Measurements from ENCODE around the gene PADI6. TPM values are rescaled to one million over a fixed set of nuclear protein-coding genes. Genes with fewer than 3 reads are reported as not detected.

Gene PADI6
- not detected for polyA plus RNA-seq
- long read RNA-seq, donor 1 = 0 reads
- long read RNA-seq, donor 2 = 0 reads
- long read RNA-seq, donor 3 = 0 reads
- long read RNA-seq, donor 4 = 0 reads
- long read RNA-seq, donor 5 = 0 reads
- long read RNA-seq, donor 6 = 0 reads
- long read RNA-seq, donor 7 = 0 reads
- long read RNA-seq, donor 8 = 0 reads
- long read RNA-seq, donor 9 = 0 reads
- long read RNA-seq, donor 10 = 0 reads
- long read RNA-seq, donor 11 = 0 reads

- H3K4me1 ChIP-seq (ENCODE audit: control insufficient read depth, insufficient read depth, low read length) = no peaks in the 10 kb centered on the region
- H3K27ac ChIP-seq (ENCODE audit: low read length) = no peak within 1 kb of the TSS
- no peak for DNase-seq
- WGBS (ENCODE audit: insufficient coverage, low lambda C conversion rate) = no CpG with 5 or more reads among the region's 7 CpGs
- no peaks in the 10 kb centered on the region for H3K36me3 ChIP-seq (ENCODE audit: control insufficient read depth, insufficient read depth, low read length)
- no peaks in the 10 kb centered on the region for H3K27me3 ChIP-seq (ENCODE audit: control insufficient read depth, insufficient read depth, low read length)
- H3K9me3 ChIP-seq (ENCODE audit: control insufficient read depth, low read depth, low read length) = no peaks in the 10 kb centered on the region
- no peak within 1 kb of the TSS for H3K4me3 ChIP-seq (ENCODE audit: low read length)
Observed at GRCh38 chr1:17371896-17372295, at the start of gene PADI6. Gene PADI6 (plus strand): TSS chr1:17372196. CDS start chr1:17372246, 50 bp downstream.

GRCh38 chr1:17328855-17329254, 43.1 kb upstream of the PADI6 start:
- H3K27ac ChIP-seq (ENCODE audit: low read length) = no peak overlapping the region
- H3K36me3 ChIP-seq (ENCODE audit: control insufficient read depth, insufficient read depth, low read length) = no peaks in the 10 kb centered on the region
- H3K27me3 ChIP-seq (ENCODE audit: control insufficient read depth, insufficient read depth, low read length) = no peaks in the 10 kb centered on the region
- H3K4me3 ChIP-seq (ENCODE audit: low read length) = no peak overlapping the region
- WGBS (ENCODE audit: insufficient coverage, low lambda C conversion rate) = 100% methylated on average over 3 of the region's 5 CpGs
- DNase-seq = no peak
- H3K4me1 ChIP-seq (ENCODE audit: control insufficient read depth, insufficient read depth, low read length) = no peaks in the 10 kb centered on the region
- peaks cover 2% of the 10 kb centered on the region for H3K9me3 ChIP-seq (ENCODE audit: control insufficient read depth, low read depth, low read length)

- WGBS (ENCODE audit: insufficient coverage, low lambda C conversion rate) = 60% methylated on average over 1 of the region's 4 CpGs
- H3K27ac ChIP-seq (ENCODE audit: low read length) = no peak overlapping the region
- no peak for DNase-seq
- H3K27me3 ChIP-seq (ENCODE audit: control insufficient read depth, insufficient read depth, low read length) = no peaks in the 10 kb centered on the region
- H3K4me3 ChIP-seq (ENCODE audit: low read length) = no peak overlapping the region
- no peaks in the 10 kb centered on the region for H3K4me1 ChIP-seq (ENCODE audit: control insufficient read depth, insufficient read depth, low read length)
- H3K9me3 ChIP-seq (ENCODE audit: control insufficient read depth, low read depth, low read length) = peaks cover 2% of the 10 kb centered on the region
- no peaks in the 10 kb centered on the region for H3K36me3 ChIP-seq (ENCODE audit: control insufficient read depth, insufficient read depth, low read length)
Observed at GRCh38 chr1:17329610-17330009, 42.4 kb upstream of the PADI6 start.

- Histone ChIP-seq H3K27me3 (ENCODE audit: control insufficient read depth, insufficient read depth, low read length) (no peaks in the 10 kb centered on the region), H3K36me3 (ENCODE audit: control insufficient read depth, insufficient read depth, low read length) (no peaks in the 10 kb centered on the region), H3K27ac (ENCODE audit: low read length) (no peak overlapping the region), H3K9me3 (ENCODE audit: control insufficient read depth, low read depth, low read length) (peaks cover 2% of the 10 kb centered on the region), H3K4me3 (ENCODE audit: low read length) (no peak overlapping the region), H3K4me1 (ENCODE audit: control insufficient read depth, insufficient read depth, low read length) (no peaks in the 10 kb centered on the region)
- WGBS (ENCODE audit: insufficient coverage, low lambda C conversion rate) = no CpG with 5 or more reads among the region's 7 CpGs
- no peak for DNase-seq
Observed at GRCh38 chr1:17330856-17331255, 41.1 kb upstream of the PADI6 start.

GRCh38 chr1:17333081-17333480, 38.9 kb upstream of the PADI6 start:
- Histone ChIP-seq H3K27ac (ENCODE audit: low read length) (no peak overlapping the region), H3K9me3 (ENCODE audit: control insufficient read depth, low read depth, low read length) (peaks cover 2% of the 10 kb centered on the region), H3K36me3 (ENCODE audit: control insufficient read depth, insufficient read depth, low read length) (no peaks in the 10 kb centered on the region), H3K4me1 (ENCODE audit: control insufficient read depth, insufficient read depth, low read length) (no peaks in the 10 kb centered on the region), H3K4me3 (ENCODE audit: low read length) (no peak overlapping the region), H3K27me3 (ENCODE audit: control insufficient read depth, insufficient read depth, low read length) (no peaks in the 10 kb centered on the region)
- DNase-seq = no peak
- WGBS (ENCODE audit: insufficient coverage, low lambda C conversion rate) = no CpG with 5 or more reads among the region's 8 CpGs

GRCh38 chr1:17335821-17336710, 35.9 kb upstream of the PADI6 start:
- H3K27me3 ChIP-seq (ENCODE audit: control insufficient read depth, insufficient read depth, low read length) = no peaks in the 10 kb centered on the region
- WGBS (ENCODE audit: insufficient coverage, low lambda C conversion rate) = no CpG with 5 or more reads among the region's 20 CpGs

GRCh38 chr1:17338706-17339493, 33.1 kb upstream of the PADI6 start:
- WGBS (ENCODE audit: insufficient coverage, low lambda C conversion rate) = no CpG with 5 or more reads among the region's 15 CpGs
- DNase-seq = no peak
- no peak overlapping the region for H3K27ac ChIP-seq (ENCODE audit: low read length)
- H3K27me3 ChIP-seq (ENCODE audit: control insufficient read depth, insufficient read depth, low read length) = no peaks in the 10 kb centered on the region
- no peaks in the 10 kb centered on the region for H3K36me3 ChIP-seq (ENCODE audit: control insufficient read depth, insufficient read depth, low read length)
- H3K9me3 ChIP-seq (ENCODE audit: control insufficient read depth, low read depth, low read length) = no peaks in the 10 kb centered on the region
- H3K4me1 ChIP-seq (ENCODE audit: control insufficient read depth, insufficient read depth, low read length) = no peaks in the 10 kb centered on the region
- H3K4me3 ChIP-seq (ENCODE audit: low read length) = no peak overlapping the region

More at GRCh38 chr1:17335821-17336710, 35.9 kb upstream of the PADI6 start:
- H3K4me1 ChIP-seq (ENCODE audit: control insufficient read depth, insufficient read depth, low read length) = no peaks in the 10 kb centered on the region
- no peaks in the 10 kb centered on the region for H3K36me3 ChIP-seq (ENCODE audit: control insufficient read depth, insufficient read depth, low read length)
- DNase-seq = peak in 1 of 2 donors; percentile 30
- peaks cover 2% of the 10 kb centered on the region for H3K9me3 ChIP-seq (ENCODE audit: control insufficient read depth, low read depth, low read length)
- no peak overlapping the region for H3K27ac ChIP-seq (ENCODE audit: low read length)
- no peak overlapping the region for H3K4me3 ChIP-seq (ENCODE audit: low read length)

GRCh38 chr1:17339521-17339920, 32.5 kb upstream of the PADI6 start:
- DNase-seq = no peak
- no peak overlapping the region for H3K4me3 ChIP-seq (ENCODE audit: low read length)

GRCh38 chr1:17340358-17340757, 31.6 kb upstream of the PADI6 start:
- no peak for DNase-seq
- H3K4me3 ChIP-seq (ENCODE audit: low read length) = no peak overlapping the region
- H3K27ac ChIP-seq (ENCODE audit: low read length) = no peak overlapping the region
- no peaks in the 10 kb centered on the region for H3K36me3 ChIP-seq (ENCODE audit: control insufficient read depth, insufficient read depth, low read length)
- H3K27me3 ChIP-seq (ENCODE audit: control insufficient read depth, insufficient read depth, low read length) = no peaks in the 10 kb centered on the region
- H3K9me3 ChIP-seq (ENCODE audit: control insufficient read depth, low read depth, low read length) = no peaks in the 10 kb centered on the region
- WGBS (ENCODE audit: insufficient coverage, low lambda C conversion rate) = 78% methylated on average over 4 of the region's 8 CpGs
- H3K4me1 ChIP-seq (ENCODE audit: control insufficient read depth, insufficient read depth, low read length) = no peaks in the 10 kb centered on the region

More at GRCh38 chr1:17339521-17339920, 32.5 kb upstream of the PADI6 start:
- Histone ChIP-seq H3K27ac (ENCODE audit: low read length) (no peak overlapping the region), H3K4me1 (ENCODE audit: control insufficient read depth, insufficient read depth, low read length) (no peaks in the 10 kb centered on the region), H3K9me3 (ENCODE audit: control insufficient read depth, low read depth, low read length) (no peaks in the 10 kb centered on the region), H3K27me3 (ENCODE audit: control insufficient read depth, insufficient read depth, low read length) (no peaks in the 10 kb centered on the region), H3K36me3 (ENCODE audit: control insufficient read depth, insufficient read depth, low read length) (no peaks in the 10 kb centered on the region)
- WGBS (ENCODE audit: insufficient coverage, low lambda C conversion rate) = no CpG with 5 or more reads among the region's 7 CpGs

GRCh38 chr1:17342014-17342441, 30.0 kb upstream of the PADI6 start:
- no peak for DNase-seq
- WGBS (ENCODE audit: insufficient coverage, low lambda C conversion rate) = no CpG with 5 or more reads among the region's 17 CpGs
- no peaks in the 10 kb centered on the region for H3K27me3 ChIP-seq (ENCODE audit: control insufficient read depth, insufficient read depth, low read length)
- no peak overlapping the region for H3K4me3 ChIP-seq (ENCODE audit: low read length)
- H3K9me3 ChIP-seq (ENCODE audit: control insufficient read depth, low read depth, low read length) = no peaks in the 10 kb centered on the region
- no peaks in the 10 kb centered on the region for H3K4me1 ChIP-seq (ENCODE audit: control insufficient read depth, insufficient read depth, low read length)
- H3K36me3 ChIP-seq (ENCODE audit: control insufficient read depth, insufficient read depth, low read length) = no peaks in the 10 kb centered on the region
- H3K27ac ChIP-seq (ENCODE audit: low read length) = no peak overlapping the region
